DND-41 (cell line): ENCODE measurements around the gene CEL.

Experiments used
- CTCF ChIP-seq: IDR thresholded peaks from 2 replicates; pipeline ENCODE4 v1.5.1; 2012; ENCODE audit warnings: borderline replicate concordance, low read length, moderate library complexity, mild to moderate bottlenecking; ENCODE audit not compliant: poor library complexity, severe bottlenecking; ENCODE audit errors: extremely low read depth
- EZH2 ChIP-seq: IDR thresholded peaks from 3 replicates; pipeline ENCODE4 v1.6.1; 2012; ENCODE audit warnings: borderline replicate concordance, low read depth, mild to moderate bottlenecking, moderate library complexity, low read length, inconsistent platforms; ENCODE audit not compliant: severe bottlenecking

DNA sequence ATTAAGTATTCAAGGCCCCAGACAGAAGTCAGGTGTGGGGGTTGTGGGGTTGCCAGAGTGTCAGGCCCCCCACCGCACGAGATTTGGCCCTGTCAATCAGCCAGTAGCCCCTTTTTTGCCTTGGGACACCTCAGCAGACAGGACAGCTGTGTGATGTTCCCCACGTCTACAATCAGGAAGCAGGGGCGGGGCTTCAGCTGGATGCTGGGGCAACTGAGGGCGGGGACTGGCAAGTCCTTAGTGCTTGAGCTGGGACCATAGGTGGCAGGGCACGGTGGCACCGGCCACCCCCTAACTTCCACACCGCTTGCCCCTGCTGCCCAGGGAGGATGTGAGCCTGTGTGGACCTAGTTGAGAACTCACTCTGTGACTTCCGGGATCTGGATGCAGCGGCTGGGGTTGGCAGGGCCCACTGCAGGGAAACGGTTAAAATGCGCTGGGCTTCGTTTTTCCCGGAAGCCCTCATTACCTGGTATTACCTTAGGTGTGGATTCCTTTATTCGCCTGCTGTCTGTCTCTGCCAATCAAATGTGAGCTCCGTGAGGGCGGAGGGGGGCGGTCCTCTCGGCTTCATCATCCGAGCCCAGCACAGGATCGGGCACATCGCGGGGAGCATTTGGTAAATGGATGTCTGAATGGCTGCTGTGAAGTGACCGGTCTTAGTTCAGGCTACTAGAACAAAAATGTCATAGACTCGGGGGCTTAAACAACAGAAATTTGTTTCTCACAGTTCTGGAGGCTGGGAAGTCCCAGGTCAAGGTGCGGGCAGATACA lies 38.5 kb upstream of the CEL start:
- TF ChIP-seq CTCF (no peak), EZH2 (no peak)
